ENCODE measurements around the gene RGPD8.
"Not testable (repeated sequence)": the region's sequence is repeated elsewhere in the genome, so short reads cannot be mapped to it uniquely, and the experiment has no call there.

RGPD8 gene

DNA sequence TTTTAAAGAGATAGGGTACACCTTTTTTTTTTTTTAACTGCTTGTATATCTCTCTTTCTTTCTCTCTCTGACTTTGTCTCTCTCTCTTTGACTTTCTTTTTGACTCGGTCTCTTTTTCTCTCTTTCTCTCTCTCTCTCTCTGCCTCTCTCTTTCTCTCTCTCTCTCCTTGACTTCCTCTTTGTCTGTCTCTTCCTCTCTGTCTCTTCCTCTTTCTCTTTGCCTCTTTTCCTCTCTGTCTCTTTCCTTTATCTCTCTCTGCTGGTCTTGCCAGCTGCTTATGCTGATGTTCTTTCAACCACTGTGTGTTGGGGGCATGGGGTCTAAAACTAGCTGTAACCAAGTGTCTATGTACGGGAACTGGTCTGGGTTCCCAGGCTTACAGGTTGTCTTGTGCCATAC is 81.2 kb downstream of the RGPD8 start:
- H3K4me1 ChIP-seq (ENCODE audit: control insufficient read depth, insufficient read depth, low read length); H3K27me3 ChIP-seq (ENCODE audit: control insufficient read depth, insufficient read depth, low read length); H3K4me3 ChIP-seq (ENCODE audit: low read depth, low read length); H3K27ac ChIP-seq (ENCODE audit: low read depth, low read length); H3K36me3 ChIP-seq (ENCODE audit: control insufficient read depth, insufficient read depth, low read length); H3K9me3 ChIP-seq (ENCODE audit: control insufficient read depth, insufficient read depth, low read length); H3K9ac ChIP-seq (ENCODE audit: low read depth, low read length): not testable (repeated sequence)

DNA sequence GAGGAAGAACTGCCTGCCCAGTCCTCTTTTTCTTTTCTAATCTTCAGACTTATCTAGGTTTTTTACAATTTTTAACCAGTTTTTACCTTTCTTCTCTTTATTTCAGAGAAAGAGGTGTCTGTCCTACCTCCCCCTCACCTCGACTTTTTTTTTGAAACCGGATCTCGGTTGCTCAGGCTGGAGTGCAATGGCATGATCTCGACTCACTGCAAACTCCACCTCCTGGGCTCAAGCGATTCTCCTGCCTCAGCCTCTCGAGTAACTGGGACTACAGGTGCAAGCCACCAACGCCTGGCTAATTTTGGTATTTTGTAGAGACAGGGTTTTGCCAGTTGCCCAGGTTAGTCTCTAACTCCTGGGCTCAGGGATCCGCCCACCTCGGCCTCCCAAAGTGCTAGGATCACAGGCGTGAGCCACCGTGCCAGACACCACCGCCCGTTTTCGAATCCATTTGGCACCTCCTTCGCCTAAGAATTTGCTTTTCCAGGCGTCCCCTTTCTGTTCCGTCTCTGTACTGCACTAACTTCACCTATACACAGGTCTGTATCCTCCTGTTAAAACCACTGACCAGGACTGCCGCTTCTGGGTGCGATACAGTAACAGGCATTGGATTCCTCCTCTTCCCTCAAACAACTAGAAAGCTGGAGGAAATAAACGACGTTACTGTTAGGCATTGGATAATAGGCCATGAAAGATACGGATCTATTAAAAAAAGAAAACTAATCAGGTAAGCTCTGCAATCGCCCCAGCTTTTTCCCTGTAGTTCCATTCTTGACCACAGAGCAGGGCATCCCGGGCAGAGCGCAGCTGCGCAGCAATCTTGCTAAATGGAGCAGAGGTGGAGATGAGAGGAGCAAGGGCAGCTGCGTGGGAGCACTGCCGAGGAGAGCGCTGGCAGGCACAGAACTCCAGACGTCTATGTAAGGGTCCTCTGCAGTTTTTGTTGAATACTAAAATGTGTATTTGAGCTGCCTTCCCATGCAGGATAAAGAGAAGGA is 88.1 kb downstream of the RGPD8 start:
- H3K27ac ChIP-seq (ENCODE audit: low read depth, low read length) = no peak overlapping the region
- H3K4me1 ChIP-seq (ENCODE audit: control insufficient read depth, insufficient read depth, low read length) = no peaks in the 10 kb centered on the region
- H3K4me3 ChIP-seq (ENCODE audit: low read depth, low read length) = no peak overlapping the region
- no peaks in the 10 kb centered on the region for H3K36me3 ChIP-seq (ENCODE audit: control insufficient read depth, insufficient read depth, low read length)
- H3K27me3 ChIP-seq (ENCODE audit: control insufficient read depth, insufficient read depth, low read length) = no peaks in the 10 kb centered on the region
- no peak overlapping the region for H3K9ac ChIP-seq (ENCODE audit: low read depth, low read length)
- no peaks in the 10 kb centered on the region for H3K9me3 ChIP-seq (ENCODE audit: control insufficient read depth, insufficient read depth, low read length)

DNA sequence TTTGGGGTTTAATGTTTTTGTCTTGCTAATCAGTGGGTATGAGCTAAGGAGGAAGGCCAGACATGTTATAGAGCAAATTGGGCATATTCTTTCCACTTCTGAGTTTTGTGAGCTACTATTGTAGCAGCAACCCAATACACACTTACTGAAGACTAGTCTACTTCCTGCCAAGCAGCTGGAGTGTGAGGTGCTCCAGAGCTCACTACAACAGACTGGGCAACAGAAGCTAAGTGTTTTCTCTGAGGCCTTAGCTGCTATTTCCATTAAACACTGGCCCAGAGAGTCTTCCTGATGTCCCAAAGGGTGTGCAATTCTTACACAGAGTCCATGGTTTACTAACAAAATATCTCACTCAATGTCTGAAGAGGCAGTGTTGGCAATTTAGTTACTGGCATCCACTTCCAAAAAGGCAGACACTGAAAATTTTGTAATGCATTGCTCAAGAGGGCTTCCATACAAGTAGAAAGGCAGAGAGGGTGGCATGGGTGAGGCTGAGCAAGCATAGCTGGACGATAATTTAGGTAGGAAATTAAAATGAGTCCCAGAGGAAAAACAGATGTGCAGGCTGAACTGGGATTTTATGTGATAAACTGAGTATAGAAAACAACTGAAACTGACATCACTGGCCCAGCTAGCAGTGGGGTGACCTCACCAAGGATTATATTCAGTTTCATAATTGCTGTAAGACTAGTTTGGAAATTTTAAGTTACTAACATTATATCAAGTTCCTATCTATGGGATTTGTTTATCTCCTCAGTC is 89.4 kb downstream of the RGPD8 start:
- Histone ChIP-seq H3K27me3 (ENCODE audit: control insufficient read depth, insufficient read depth, low read length) (no peaks in the 10 kb centered on the region), H3K9me3 (ENCODE audit: control insufficient read depth, insufficient read depth, low read length) (no peaks in the 10 kb centered on the region), H3K9ac (ENCODE audit: low read depth, low read length) (no peak overlapping the region), H3K4me1 (ENCODE audit: control insufficient read depth, insufficient read depth, low read length) (no peaks in the 10 kb centered on the region), H3K4me3 (ENCODE audit: low read depth, low read length) (no peak overlapping the region), H3K36me3 (ENCODE audit: control insufficient read depth, insufficient read depth, low read length) (no peaks in the 10 kb centered on the region), H3K27ac (ENCODE audit: low read depth, low read length) (no peak overlapping the region)

DNA sequence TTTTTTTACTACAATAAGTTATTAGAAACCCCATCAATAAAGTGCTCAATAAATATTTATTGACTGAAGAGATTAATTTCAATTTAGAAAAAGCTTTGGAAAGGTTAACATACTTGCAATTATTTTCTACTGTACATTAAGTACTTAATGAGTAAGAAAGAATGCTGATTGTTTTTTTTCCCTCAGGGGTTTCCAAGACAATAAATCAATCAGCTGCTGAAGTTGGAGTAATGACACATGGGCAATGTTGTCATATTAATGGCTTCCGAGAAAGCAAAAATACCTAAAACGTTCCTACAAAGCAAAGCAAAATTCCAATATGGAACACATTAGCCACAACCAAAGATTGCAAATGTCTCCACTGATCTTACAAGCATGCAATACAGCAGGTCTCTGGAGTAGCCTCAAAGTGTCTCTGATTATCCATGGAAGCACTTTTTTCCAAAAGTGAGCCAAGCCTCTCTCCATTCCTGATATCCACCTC is 91.3 kb downstream of the RGPD8 start:
- no peak overlapping the region for H3K27ac ChIP-seq (ENCODE audit: low read depth, low read length)
- H3K4me1 ChIP-seq (ENCODE audit: control insufficient read depth, insufficient read depth, low read length) = no peaks in the 10 kb centered on the region
- H3K9me3 ChIP-seq (ENCODE audit: control insufficient read depth, insufficient read depth, low read length) = no peaks in the 10 kb centered on the region
- H3K9ac ChIP-seq (ENCODE audit: low read depth, low read length) = no peak overlapping the region
- no peaks in the 10 kb centered on the region for H3K36me3 ChIP-seq (ENCODE audit: control insufficient read depth, insufficient read depth, low read length)
- no peaks in the 10 kb centered on the region for H3K27me3 ChIP-seq (ENCODE audit: control insufficient read depth, insufficient read depth, low read length)
- H3K4me3 ChIP-seq (ENCODE audit: low read depth, low read length) = no peak overlapping the region

DNA sequence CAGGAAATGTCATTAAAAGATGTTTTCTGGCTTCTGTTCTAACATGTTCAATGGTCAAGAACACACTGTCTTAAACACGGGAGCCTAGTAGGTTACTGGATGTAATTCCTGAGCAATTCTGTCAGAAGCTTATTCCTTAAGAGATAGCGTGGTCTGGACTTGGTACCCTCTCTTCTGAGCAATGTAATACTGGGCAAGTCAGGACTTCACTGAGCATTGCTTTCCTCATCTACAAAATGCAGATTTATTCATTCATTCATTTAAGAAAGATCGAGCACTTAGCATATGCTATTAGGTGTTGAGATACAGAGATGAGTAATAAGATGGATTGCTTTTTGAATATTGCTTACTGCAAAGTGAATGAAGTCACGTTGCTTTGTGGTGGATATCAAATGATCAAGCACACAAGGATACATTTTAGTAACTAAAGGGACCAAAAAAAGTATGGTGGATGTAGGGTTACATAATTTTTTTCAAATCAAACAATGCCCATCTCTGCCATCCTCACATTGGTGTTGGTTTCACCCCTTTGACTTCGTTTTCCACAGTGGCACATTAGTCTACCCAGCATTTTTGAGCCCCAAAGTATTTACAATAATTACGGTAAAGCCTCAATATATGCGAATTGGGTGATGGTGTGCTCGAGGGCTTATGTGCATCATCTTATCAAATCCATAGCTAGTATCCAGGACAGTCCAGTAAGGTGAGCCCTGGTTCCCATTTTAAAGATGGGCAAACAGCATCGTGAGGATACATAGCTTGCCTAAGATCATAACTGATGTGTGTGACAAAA is 92.8 kb downstream of the RGPD8 start:
- Histone ChIP-seq H3K27ac (ENCODE audit: low read depth, low read length) (no peak overlapping the region), H3K4me3 (ENCODE audit: low read depth, low read length) (no peak overlapping the region), H3K27me3 (ENCODE audit: control insufficient read depth, insufficient read depth, low read length) (no peaks in the 10 kb centered on the region), H3K9me3 (ENCODE audit: control insufficient read depth, insufficient read depth, low read length) (no peaks in the 10 kb centered on the region), H3K36me3 (ENCODE audit: control insufficient read depth, insufficient read depth, low read length) (no peaks in the 10 kb centered on the region), H3K9ac (ENCODE audit: low read depth, low read length) (no peak overlapping the region), H3K4me1 (ENCODE audit: control insufficient read depth, insufficient read depth, low read length) (no peaks in the 10 kb centered on the region)

DNA sequence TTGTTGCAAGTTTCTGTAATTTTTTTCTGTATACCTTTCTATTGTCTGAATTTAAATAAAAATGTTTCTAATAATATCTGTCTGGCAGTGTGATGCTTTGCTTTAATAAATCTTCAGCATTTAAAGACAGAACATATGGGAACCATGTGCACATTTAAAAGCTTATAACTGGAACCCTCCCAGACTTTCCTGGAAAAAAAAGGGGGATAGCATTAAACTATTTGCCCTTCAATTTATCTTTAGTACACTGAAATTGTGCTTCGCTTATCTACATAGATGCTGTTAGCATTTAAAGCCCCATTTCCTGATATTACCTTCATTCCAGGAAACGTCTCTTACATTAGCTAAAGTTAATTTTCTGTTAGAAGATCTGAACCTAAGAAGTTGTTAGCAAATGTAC is 93.5 kb downstream of the RGPD8 start:
- Histone ChIP-seq H3K4me3 (ENCODE audit: low read depth, low read length) (no peak overlapping the region), H3K9me3 (ENCODE audit: control insufficient read depth, insufficient read depth, low read length) (no peaks in the 10 kb centered on the region), H3K27ac (ENCODE audit: low read depth, low read length) (no peak overlapping the region), H3K9ac (ENCODE audit: low read depth, low read length) (no peak overlapping the region), H3K27me3 (ENCODE audit: control insufficient read depth, insufficient read depth, low read length) (no peaks in the 10 kb centered on the region), H3K36me3 (ENCODE audit: control insufficient read depth, insufficient read depth, low read length) (no peaks in the 10 kb centered on the region), H3K4me1 (ENCODE audit: control insufficient read depth, insufficient read depth, low read length) (no peaks in the 10 kb centered on the region)

DNA sequence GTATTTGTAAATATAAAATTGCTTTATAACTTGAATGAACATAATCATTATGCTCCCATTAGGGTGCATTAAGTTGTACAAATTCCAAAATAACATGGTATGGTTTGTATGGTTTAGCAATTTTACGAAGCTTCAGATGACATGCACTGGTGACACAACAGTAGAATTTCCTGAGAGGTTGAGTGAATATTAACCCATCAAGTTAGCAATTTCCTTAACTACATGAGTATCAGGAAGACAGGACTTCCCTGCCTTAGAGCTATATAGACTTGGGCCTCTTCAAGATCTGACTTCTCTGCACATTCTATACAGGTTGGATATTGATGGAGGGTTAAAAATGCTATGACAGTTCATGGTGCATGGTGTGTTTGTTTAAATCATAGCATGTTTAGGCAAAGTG is 97.8 kb downstream of the RGPD8 start:
- H3K27me3 ChIP-seq (ENCODE audit: control insufficient read depth, insufficient read depth, low read length) = no peaks in the 10 kb centered on the region
- no peaks in the 10 kb centered on the region for H3K4me1 ChIP-seq (ENCODE audit: control insufficient read depth, insufficient read depth, low read length)
- no peaks in the 10 kb centered on the region for H3K36me3 ChIP-seq (ENCODE audit: control insufficient read depth, insufficient read depth, low read length)
- no peak overlapping the region for H3K4me3 ChIP-seq (ENCODE audit: low read depth, low read length)
- no peak overlapping the region for H3K27ac ChIP-seq (ENCODE audit: low read depth, low read length)
- H3K9me3 ChIP-seq (ENCODE audit: control insufficient read depth, insufficient read depth, low read length) = no peaks in the 10 kb centered on the region
- H3K9ac ChIP-seq (ENCODE audit: low read depth, low read length) = no peak overlapping the region

DNA sequence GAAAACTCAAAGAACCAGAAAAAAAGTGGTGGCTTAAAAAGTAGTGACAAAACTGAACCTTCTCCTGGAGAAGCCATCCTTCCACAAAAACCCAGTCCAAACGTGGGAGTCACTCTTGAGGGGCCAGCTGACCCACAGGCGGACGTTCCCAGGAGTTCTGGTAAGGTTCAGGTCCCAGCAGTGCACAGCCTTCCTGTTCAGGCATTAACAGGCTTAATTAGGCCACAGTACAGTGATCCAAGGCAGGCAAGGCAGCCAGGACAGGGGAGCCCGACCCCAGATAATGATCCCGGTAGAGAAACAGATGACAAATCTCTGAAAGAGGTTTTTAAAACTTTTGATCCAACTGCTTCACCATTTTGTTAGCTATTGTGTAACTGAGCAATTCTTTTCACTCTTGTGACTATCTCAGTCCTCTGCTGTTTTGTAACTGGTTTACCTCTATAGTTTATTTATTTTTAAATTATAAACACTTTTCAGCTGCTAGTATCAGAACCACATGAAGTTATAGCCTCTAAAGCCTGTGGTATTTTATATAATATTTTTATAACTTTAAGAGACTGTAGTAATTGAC is 101.2 kb downstream of the RGPD8 start:
- no peaks in the 10 kb centered on the region for H3K4me1 ChIP-seq (ENCODE audit: control insufficient read depth, insufficient read depth, low read length)
- H3K27me3 ChIP-seq (ENCODE audit: control insufficient read depth, insufficient read depth, low read length) = no peaks in the 10 kb centered on the region
- H3K27ac ChIP-seq (ENCODE audit: low read depth, low read length) = no peak overlapping the region
- no peak overlapping the region for H3K9ac ChIP-seq (ENCODE audit: low read depth, low read length)
- H3K9me3 ChIP-seq (ENCODE audit: control insufficient read depth, insufficient read depth, low read length) = no peaks in the 10 kb centered on the region
- no peak overlapping the region for H3K4me3 ChIP-seq (ENCODE audit: low read depth, low read length)
- H3K36me3 ChIP-seq (ENCODE audit: control insufficient read depth, insufficient read depth, low read length) = no peaks in the 10 kb centered on the region

DNA sequence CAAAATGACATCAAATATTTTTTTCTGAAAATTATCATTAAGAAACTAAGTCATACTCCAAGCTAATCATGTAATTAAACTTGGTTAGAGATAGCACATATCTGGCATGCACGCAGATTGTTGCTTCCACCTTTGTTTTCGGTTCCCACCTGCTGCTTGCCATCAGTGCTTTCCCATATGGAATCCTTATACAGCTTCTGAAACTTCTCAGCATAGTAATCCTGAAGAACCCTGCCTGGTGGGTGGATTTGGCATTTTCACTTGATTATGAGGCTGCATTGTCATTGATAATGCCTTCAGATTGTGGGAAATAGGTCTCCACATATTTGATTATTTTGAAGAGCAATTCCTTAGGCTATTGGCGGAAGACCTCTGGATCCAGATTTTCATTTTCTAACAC is 110.5 kb downstream of the RGPD8 start:
- Histone ChIP-seq H3K27ac (ENCODE audit: low read depth, low read length) (no peak overlapping the region), H3K36me3 (ENCODE audit: control insufficient read depth, insufficient read depth, low read length) (no peaks in the 10 kb centered on the region), H3K4me3 (ENCODE audit: low read depth, low read length) (no peak overlapping the region)

More for the DNA sequence above, 110.5 kb downstream of the RGPD8 start:
- Histone ChIP-seq H3K9me3 (ENCODE audit: control insufficient read depth, insufficient read depth, low read length) (no peaks in the 10 kb centered on the region), H3K27me3 (ENCODE audit: control insufficient read depth, insufficient read depth, low read length) (no peaks in the 10 kb centered on the region), H3K4me1 (ENCODE audit: control insufficient read depth, insufficient read depth, low read length) (peaks cover 3% of the 10 kb centered on the region; the same call in 1 of the 2 replicates), H3K9ac (ENCODE audit: low read depth, low read length) (no peak overlapping the region)
